Neural progenitor cell (in vitro differentiated cells): ENCODE results near the gene SLC31A2.

Experiments
- CTCF ChIP-seq: fragments of 200-600 bp; sonication (generic); IDR thresholded peaks from 2 replicates; pipeline ENCODE4 v1.5.1; 2017; ENCODE audit warnings: antibody characterized with exemption, mild to moderate bottlenecking
- EZH2 ChIP-seq: fragments of 200-600 bp; sonication (generic); IDR thresholded peaks from 2 replicates; pipeline ENCODE4 v1.6.1; 2017; ENCODE audit warnings: antibody characterized with exemption, mild to moderate bottlenecking, moderate library complexity

- no peak for TF ChIP-seq EZH2
- TF ChIP-seq CTCF, result no peak
These were observed 49.0 kb downstream of the SLC31A2 start for GRCh38 chr9:113199683-113200329.
